GM12891 (cell line): ENCODE measurements around the gene SPSB4.

ENCODE experiments used
- POLR2A ChIP-seq: IDR thresholded peaks from 2 replicates; pipeline ENCODE4 v1.6.1; 2011; ENCODE audit warnings: low read depth, low read length, control low read depth
- POLR2AphosphoS5 ChIP-seq: IDR thresholded peaks from 2 replicates; pipeline ENCODE4 v1.6.1; 2011; ENCODE audit warnings: low read depth, low read length, control low read depth
- TAF1 ChIP-seq: IDR thresholded peaks from 2 replicates; pipeline ENCODE4 v1.6.1; 2011; ENCODE audit warnings: low read depth, low read length, control low read depth

- TF ChIP-seq POLR2AphosphoS5 (no peak), POLR2A (no peak), TAF1 (no peak)
Observed at GRCh38 chr3:141082064-141082463, 30.9 kb downstream of the SPSB4 start.
